NB4 (cell line): ENCODE data around the gene NIBAN1.

Source experiments
- CTCF ChIP-seq: IDR thresholded peaks from one replicate; pipeline ENCODE4 v1.5.1; 2012; ENCODE audit warnings: low read depth, low read length
- POLR2A ChIP-seq: IDR thresholded peaks from 2 replicates; pipeline ENCODE4 v1.6.1; 2011; ENCODE audit warnings: mild to moderate bottlenecking; ENCODE audit not compliant: insufficient read length; ENCODE audit errors: extremely low read depth

GRCh38 chr1:184932319-184932718 lies 42.0 kb downstream of the NIBAN1 start:
- TF ChIP-seq CTCF (no peak), POLR2A (no peak)
